LNCaP clone FGC (cell line): ENCODE data around the gene TNFRSF4.

Experiments used
- DNase-seq: peaks from one replicate; pipeline ENCODE4 v3.0.0-alpha.2; 2011; ENCODE audit warnings: low read depth
- H3K4me3 ChIP-seq: 2 replicates; pipeline ENCODE4 v1.5.1; 2011; ENCODE audit warnings: mild to moderate bottlenecking, low read depth, low read length, control low read depth
- CTCF ChIP-seq: IDR thresholded peaks from 2 replicates; pipeline ENCODE4 v1.5.1; 2012; ENCODE audit warnings: mild to moderate bottlenecking; ENCODE audit not compliant: control insufficient read depth, insufficient read depth; ENCODE audit errors: extremely low read depth

TNFRSF4 gene

GRCh38 chr1:1183221-1183747, 30.7 kb downstream of the TNFRSF4 start:
- TF ChIP-seq CTCF, result no peak
- DNase-seq, result no peak
- H3K4me3 ChIP-seq, result no peak overlapping the region

GRCh38 chr1:1182491-1183220, 31.3 kb downstream of the TNFRSF4 start:
- no peak overlapping the region for H3K4me3 ChIP-seq
- TF ChIP-seq CTCF, result no peak
- no peak for DNase-seq

GRCh38 chr1:1181938-1182410, 32.0 kb downstream of the TNFRSF4 start:
- no peak for TF ChIP-seq CTCF
- no peak overlapping the region for H3K4me3 ChIP-seq
- DNase-seq, result no peak

- no peak overlapping the region for H3K4me3 ChIP-seq
- DNase-seq, result no peak
- TF ChIP-seq CTCF, result no peak
Observed at GRCh38 chr1:1181129-1181937, 32.6 kb downstream of the TNFRSF4 start.

- H3K4me3 ChIP-seq, result no peak overlapping the region
- DNase-seq, result no peak
- no peak for TF ChIP-seq CTCF
Observed at GRCh38 chr1:1179983-1180861, 33.7 kb downstream of the TNFRSF4 start.

GRCh38 chr1:1179346-1179982, 34.5 kb downstream of the TNFRSF4 start:
- no peak for TF ChIP-seq CTCF
- H3K4me3 ChIP-seq, result no peak overlapping the region
- DNase-seq, result no peak
